Measurements from ENCODE around the gene MALAT1. TPM values are rescaled to one million over a fixed set of nuclear protein-coding genes. Genes with fewer than 3 reads are reported as not detected.
A peak's percentile ranks its signal among the peaks of the same experiment; 100 is the strongest.

MALAT1 gene
- total and polyA plus RNA-seq, 2 of the 13 experiments (the other 11 are each of a cell fraction or from before 2014, with no cell fraction given), result 143 to 1,237 TPM

GRCh38 chr11:65497141-65498041 is 1.5 kb upstream of the MALAT1 start (continued):
- TF ChIP-seq, protein P1, sequence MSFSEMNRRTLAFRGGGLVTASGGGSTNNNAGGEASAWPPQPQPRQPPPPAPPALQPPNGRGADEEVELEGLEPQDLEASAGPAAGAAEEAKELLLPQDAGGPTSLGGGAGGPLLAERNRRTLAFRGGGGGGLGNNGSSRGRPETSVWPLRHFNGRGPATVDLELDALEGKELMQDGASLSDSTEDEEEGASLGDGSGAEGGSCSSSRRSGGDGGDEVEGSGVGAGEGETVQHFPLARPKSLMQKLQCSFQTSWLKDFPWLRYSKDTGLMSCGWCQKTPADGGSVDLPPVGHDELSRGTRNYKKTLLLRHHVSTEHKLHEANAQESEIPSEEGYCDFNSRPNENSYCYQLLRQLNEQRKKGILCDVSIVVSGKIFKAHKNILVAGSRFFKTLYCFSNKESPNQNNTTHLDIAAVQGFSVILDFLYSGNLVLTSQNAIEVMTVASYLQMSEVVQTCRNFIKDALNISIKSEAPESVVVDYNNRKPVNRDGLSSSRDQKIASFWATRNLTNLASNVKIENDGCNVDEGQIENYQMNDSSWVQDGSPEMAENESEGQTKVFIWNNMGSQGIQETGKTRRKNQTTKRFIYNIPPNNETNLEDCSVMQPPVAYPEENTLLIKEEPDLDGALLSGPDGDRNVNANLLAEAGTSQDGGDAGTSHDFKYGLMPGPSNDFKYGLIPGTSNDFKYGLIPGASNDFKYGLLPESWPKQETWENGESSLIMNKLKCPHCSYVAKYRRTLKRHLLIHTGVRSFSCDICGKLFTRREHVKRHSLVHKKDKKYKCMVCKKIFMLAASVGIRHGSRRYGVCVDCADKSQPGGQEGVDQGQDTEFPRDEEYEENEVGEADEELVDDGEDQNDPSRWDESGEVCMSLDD (CRISPR knock-in tag; IDR thresholded peaks at IDR 0.05; ENCODE audit: borderline replicate concordance), result no peak
- peak; percentile 64 for TF ChIP-seq THAP11 (CRISPR knock-in tag; IDR thresholded peaks at IDR 0.05)
- no peak for TF ChIP-seq SRSF9 (IDR thresholded peaks at IDR 0.05; ENCODE audit: borderline replicate concordance, insufficient read depth, low read depth, low read length, poor library complexity, severe bottlenecking)
- peak; percentile 94 for TF ChIP-seq MEIS2 (CRISPR knock-in tag; IDR thresholded peaks at IDR 0.05)
- TF ChIP-seq, protein P2, sequence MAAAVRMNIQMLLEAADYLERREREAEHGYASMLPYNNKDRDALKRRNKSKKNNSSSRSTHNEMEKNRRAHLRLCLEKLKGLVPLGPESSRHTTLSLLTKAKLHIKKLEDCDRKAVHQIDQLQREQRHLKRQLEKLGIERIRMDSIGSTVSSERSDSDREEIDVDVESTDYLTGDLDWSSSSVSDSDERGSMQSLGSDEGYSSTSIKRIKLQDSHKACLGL (CRISPR knock-in tag; IDR thresholded peaks at IDR 0.05), result peak; percentile 34; the same call in 1 of the 2 replicates
- TF ChIP-seq, protein P3, sequence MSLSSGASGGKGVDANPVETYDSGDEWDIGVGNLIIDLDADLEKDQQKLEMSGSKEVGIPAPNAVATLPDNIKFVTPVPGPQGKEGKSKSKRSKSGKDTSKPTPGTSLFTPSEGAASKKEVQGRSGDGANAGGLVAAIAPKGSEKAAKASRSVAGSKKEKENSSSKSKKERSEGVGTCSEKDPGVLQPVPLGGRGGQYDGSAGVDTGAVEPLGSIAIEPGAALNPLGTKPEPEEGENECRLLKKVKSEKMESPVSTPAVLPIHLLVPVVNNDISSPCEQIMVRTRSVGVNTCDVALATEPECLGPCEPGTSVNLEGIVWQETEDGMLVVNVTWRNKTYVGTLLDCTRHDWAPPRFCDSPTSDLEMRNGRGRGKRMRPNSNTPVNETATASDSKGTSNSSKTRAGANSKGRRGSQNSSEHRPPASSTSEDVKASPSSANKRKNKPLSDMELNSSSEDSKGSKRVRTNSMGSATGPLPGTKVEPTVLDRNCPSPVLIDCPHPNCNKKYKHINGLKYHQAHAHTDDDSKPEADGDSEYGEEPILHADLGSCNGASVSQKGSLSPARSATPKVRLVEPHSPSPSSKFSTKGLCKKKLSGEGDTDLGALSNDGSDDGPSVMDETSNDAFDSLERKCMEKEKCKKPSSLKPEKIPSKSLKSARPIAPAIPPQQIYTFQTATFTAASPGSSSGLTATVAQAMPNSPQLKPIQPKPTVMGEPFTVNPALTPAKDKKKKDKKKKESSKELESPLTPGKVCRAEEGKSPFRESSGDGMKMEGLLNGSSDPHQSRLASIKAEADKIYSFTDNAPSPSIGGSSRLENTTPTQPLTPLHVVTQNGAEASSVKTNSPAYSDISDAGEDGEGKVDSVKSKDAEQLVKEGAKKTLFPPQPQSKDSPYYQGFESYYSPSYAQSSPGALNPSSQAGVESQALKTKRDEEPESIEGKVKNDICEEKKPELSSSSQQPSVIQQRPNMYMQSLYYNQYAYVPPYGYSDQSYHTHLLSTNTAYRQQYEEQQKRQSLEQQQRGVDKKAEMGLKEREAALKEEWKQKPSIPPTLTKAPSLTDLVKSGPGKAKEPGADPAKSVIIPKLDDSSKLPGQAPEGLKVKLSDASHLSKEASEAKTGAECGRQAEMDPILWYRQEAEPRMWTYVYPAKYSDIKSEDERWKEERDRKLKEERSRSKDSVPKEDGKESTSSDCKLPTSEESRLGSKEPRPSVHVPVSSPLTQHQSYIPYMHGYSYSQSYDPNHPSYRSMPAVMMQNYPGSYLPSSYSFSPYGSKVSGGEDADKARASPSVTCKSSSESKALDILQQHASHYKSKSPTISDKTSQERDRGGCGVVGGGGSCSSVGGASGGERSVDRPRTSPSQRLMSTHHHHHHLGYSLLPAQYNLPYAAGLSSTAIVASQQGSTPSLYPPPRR (CRISPR knock-in tag; IDR thresholded peaks at IDR 0.05; ENCODE audit: borderline replicate concordance), result peak; percentile 78; the same call in 1 of the 2 replicates
- no peak for TF ChIP-seq NONO (IDR thresholded peaks at IDR 0.05)
- peak; percentile 92 for TF ChIP-seq NONO (CRISPR knock-in tag; conservative IDR thresholded peaks at IDR 0.05)
- TF ChIP-seq ZSCAN20 (CRISPR knock-in tag; IDR thresholded peaks at IDR 0.05; ENCODE audit: borderline replicate concordance), result no peak
- peak; percentile 55; the same call in 1 of the 2 replicates for TF ChIP-seq E2F2 (CRISPR knock-in tag; IDR thresholded peaks at IDR 0.05; ENCODE audit: borderline replicate concordance)
- no peak for TF ChIP-seq SNAI1 (CRISPR knock-in tag; IDR thresholded peaks at IDR 0.05; ENCODE audit: borderline replicate concordance)
- TF ChIP-seq ZNF496 (CRISPR knock-in tag; IDR thresholded peaks at IDR 0.05; ENCODE audit: insufficient replicate concordance), result no peak
- peak; percentile 83 for TF ChIP-seq PRPF4 (IDR thresholded peaks at IDR 0.05; ENCODE audit: low read depth, low read length, poor library complexity, severe bottlenecking)
- TF ChIP-seq, protein P4, sequence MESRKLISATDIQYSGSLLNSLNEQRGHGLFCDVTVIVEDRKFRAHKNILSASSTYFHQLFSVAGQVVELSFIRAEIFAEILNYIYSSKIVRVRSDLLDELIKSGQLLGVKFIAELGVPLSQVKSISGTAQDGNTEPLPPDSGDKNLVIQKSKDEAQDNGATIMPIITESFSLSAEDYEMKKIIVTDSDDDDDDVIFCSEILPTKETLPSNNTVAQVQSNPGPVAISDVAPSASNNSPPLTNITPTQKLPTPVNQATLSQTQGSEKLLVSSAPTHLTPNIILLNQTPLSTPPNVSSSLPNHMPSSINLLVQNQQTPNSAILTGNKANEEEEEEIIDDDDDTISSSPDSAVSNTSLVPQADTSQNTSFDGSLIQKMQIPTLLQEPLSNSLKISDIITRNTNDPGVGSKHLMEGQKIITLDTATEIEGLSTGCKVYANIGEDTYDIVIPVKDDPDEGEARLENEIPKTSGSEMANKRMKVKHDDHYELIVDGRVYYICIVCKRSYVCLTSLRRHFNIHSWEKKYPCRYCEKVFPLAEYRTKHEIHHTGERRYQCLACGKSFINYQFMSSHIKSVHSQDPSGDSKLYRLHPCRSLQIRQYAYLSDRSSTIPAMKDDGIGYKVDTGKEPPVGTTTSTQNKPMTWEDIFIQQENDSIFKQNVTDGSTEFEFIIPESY (CRISPR knock-in tag; IDR thresholded peaks at IDR 0.05), result no peak; the same call in none of the 2 replicates
- peak; percentile 88 for TF ChIP-seq KAT8 (CRISPR knock-in tag; IDR thresholded peaks at IDR 0.05)
- TF ChIP-seq ZNF766 (CRISPR knock-in tag; IDR thresholded peaks at IDR 0.05; ENCODE audit: borderline replicate concordance), result no peak; the same call in 1 of the 2 replicates

All from HepG2 (cell line).